Gastroesophageal sphincter (tissue), 4 donors: ENCODE measurements around the gene DERA. TPM values are rescaled to one million over a fixed set of nuclear protein-coding genes. Genes with fewer than 3 reads are reported as not detected.

Source experiments
- ATAC-seq: fragments of 150-250 bp; one replicate; pipeline ENCODE4 v1.9.1; 2016; ENCODE audit warnings: mild to moderate bottlenecking, moderate library complexity
- H3K27ac ChIP-seq, 4 donors: fragments of 200-600 bp; sonication (generic) in 3 of 4; 1 replicate in 3 of 4; 2 replicates in 1 of 4; pipeline ENCODE4 v1.5.1; 2016 to 2019
- H3K27me3 ChIP-seq: fragments of 200-600 bp; sonication (generic); one replicate; pipeline ENCODE4 v1.5.1; 2019
- H3K36me3 ChIP-seq, 2 donors: fragments of 200-600 bp; sonication (generic); one replicate each; pipeline ENCODE4 v1.5.1; 2019; ENCODE audit warnings: control low read depth in 1 of 2
- H3K4me1 ChIP-seq, 3 donors: fragments of 200-600 bp; sonication (generic); 1 replicate in 2 of 3; 2 replicates in 1 of 3; pipeline ENCODE4 v1.5.1; 2016 to 2019; ENCODE audit warnings: control low read depth in 2 of 3
- H3K4me3 ChIP-seq, 2 donors: fragments of 200-600 bp; sonication (generic); one replicate each; pipeline ENCODE4 v1.5.1; 2019; ENCODE audit warnings: mild to moderate bottlenecking in 1 of 2, moderate library complexity in 1 of 2
- H3K9me3 ChIP-seq, 3 donors: fragments of 200-600 bp; sonication (generic); one replicate each; pipeline ENCODE4 v1.5.1; 2017 to 2019; ENCODE audit warnings: control low read depth in 2 of 3
- EP300 ChIP-seq: sonication (generic); formaldehyde crosslinking; IDR thresholded peaks from one replicate; pipeline ENCODE4 v1.6.1; 2017; ENCODE audit warnings: antibody characterized with exemption, mild to moderate bottlenecking
- POLR2A ChIP-seq, 2 donors: fragments of 450-650 bp; IDR thresholded peaks; one replicate each; pipeline ENCODE4 v1.6.1; 2017; ENCODE audit warnings: antibody characterized with exemption in 2 of 2, mild to moderate bottlenecking in 2 of 2, moderate library complexity in 1 of 2
- POLR2AphosphoS5 ChIP-seq: sonication (generic); formaldehyde crosslinking; IDR thresholded peaks from one replicate; pipeline ENCODE4 v1.6.1; 2017; ENCODE audit warnings: antibody characterized with exemption
- WGBS, 2 donors: methylation state at CpG; one replicate each; pipeline ENCODE4 v1.1.5; 2018; ENCODE audit warnings: low coverage in 1 of 2; 5-methylcytosine and 5-hydroxymethylcytosine counted together
- total RNA-seq, 4 donors: library from RNA; depleted of rRNA; stranded (reverse); fragments of >200 nt; gene quantifications; one replicate each; pipeline ENCODE4 v1.1.0, GENCODE V29; 2016
- TF ChIP-seq, protein P1 (sequence below), 4 experiments: fragments of 200-600 bp in 2 of 4; fragments of 450-650 bp in 2 of 4; sonication (generic) in 1 of 4; IDR thresholded peaks; one replicate each; pipeline ENCODE4 v1.5.1; 2017 to 2019; ENCODE audit warnings: antibody characterized with exemption in 4 of 4, mild to moderate bottlenecking in 2 of 4, moderate library complexity in 2 of 4

DERA gene
- total RNA-seq, 4 donors from 2014 or later, result 35.9 to 67.4 (median 52.5) TPM

GRCh38 chr12:16021026-16021425, 109.9 kb downstream of the DERA start:
- Histone ChIP-seq H3K27me3 (no peaks in the 10 kb centered on the region), H3K4me1 (peaks cover 0 to 6% (median 0%) of the 10 kb centered on the region in 3 donors), H3K27ac (no peak overlapping the region), H3K9me3 (no peaks in the 10 kb centered on the region), H3K36me3 (peaks cover 0 to 22% of the 10 kb centered on the region in 2 donors), H3K4me3 (no peak overlapping the region)
- TF ChIP-seq POLR2AphosphoS5 (no peak), POLR2A (IDR thresholded peaks at IDR 0.05) (no peak), EP300 (no peak)
- TF ChIP-seq, protein P1, sequence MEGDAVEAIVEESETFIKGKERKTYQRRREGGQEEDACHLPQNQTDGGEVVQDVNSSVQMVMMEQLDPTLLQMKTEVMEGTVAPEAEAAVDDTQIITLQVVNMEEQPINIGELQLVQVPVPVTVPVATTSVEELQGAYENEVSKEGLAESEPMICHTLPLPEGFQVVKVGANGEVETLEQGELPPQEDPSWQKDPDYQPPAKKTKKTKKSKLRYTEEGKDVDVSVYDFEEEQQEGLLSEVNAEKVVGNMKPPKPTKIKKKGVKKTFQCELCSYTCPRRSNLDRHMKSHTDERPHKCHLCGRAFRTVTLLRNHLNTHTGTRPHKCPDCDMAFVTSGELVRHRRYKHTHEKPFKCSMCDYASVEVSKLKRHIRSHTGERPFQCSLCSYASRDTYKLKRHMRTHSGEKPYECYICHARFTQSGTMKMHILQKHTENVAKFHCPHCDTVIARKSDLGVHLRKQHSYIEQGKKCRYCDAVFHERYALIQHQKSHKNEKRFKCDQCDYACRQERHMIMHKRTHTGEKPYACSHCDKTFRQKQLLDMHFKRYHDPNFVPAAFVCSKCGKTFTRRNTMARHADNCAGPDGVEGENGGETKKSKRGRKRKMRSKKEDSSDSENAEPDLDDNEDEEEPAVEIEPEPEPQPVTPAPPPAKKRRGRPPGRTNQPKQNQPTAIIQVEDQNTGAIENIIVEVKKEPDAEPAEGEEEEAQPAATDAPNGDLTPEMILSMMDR (IDR thresholded peaks at IDR 0.05), result no peak
- no peak for ATAC-seq
- WGBS, 2 donors, result 88 to 100% methylated on average over 1 of the region's 1 CpG

DNA sequence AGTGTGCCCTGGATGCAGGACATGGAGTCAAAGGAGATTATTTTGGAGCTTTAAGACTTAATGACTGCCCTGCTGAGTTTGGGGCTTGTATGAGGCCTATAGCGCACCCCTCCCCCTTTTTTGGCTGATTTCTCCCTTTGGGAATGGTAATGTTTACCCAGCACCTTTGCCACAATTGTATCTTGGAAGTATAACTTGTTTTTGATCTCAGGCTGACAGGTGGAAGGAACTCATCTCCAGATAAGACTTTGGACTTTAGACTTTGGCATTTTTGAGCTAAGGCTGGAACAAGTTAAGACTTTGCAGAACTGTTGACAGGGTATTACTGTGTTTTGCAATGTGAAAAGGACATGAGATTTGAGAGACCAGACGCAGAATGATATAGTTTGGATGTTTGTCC, 110.5 kb downstream of the DERA start:
- Histone ChIP-seq H3K4me1 (peaks cover 0 to 6% (median 0%) of the 10 kb centered on the region in 3 donors), H3K27me3 (no peaks in the 10 kb centered on the region), H3K9me3 (no peaks in the 10 kb centered on the region), H3K27ac (no peak overlapping the region), H3K4me3 (no peak overlapping the region), H3K36me3 (peaks cover 0 to 21% of the 10 kb centered on the region in 2 donors)
- 100% methylated on average over 2 of the region's 2 CpGs for WGBS, 2 donors
- ATAC-seq, result no peak
- TF ChIP-seq POLR2AphosphoS5, result no peak
- no peak for TF ChIP-seq POLR2A (IDR thresholded peaks at IDR 0.05)
- TF ChIP-seq EP300, result no peak
- TF ChIP-seq, protein P1 (IDR thresholded peaks at IDR 0.05), result no peak

- ATAC-seq, result no peak
- TF ChIP-seq POLR2AphosphoS5 (no peak), EP300 (no peak), POLR2A (IDR thresholded peaks at IDR 0.05) (no peak)
- TF ChIP-seq, protein P1 (IDR thresholded peaks at IDR 0.05), result no peak
- Histone ChIP-seq H3K4me3 (no peak overlapping the region), H3K27ac (no peak overlapping the region), H3K4me1 (no peaks in the 10 kb centered on the region), H3K9me3 (no peaks in the 10 kb centered on the region), H3K27me3 (no peaks in the 10 kb centered on the region), H3K36me3 (peaks cover 0 to 9% of the 10 kb centered on the region in 2 donors)
- 67 to 95% methylated on average over 2 of the region's 2 CpGs for WGBS, 2 donors
Observed at GRCh38 chr12:16027002-16027401, 115.9 kb downstream of the DERA start.

GRCh38 chr12:16030744-16031143, 119.6 kb downstream of the DERA start:
- 83 to 96% methylated on average over 2 of the region's 2 CpGs for WGBS, 2 donors
- H3K27ac ChIP-seq, result no peak overlapping the region
- no peaks in the 10 kb centered on the region for H3K9me3 ChIP-seq

More at GRCh38 chr12:16030744-16031143, 119.6 kb downstream of the DERA start:
- Histone ChIP-seq H3K4me1 (no peaks in the 10 kb centered on the region), H3K27me3 (no peaks in the 10 kb centered on the region), H3K4me3 (no peak overlapping the region), H3K36me3 (peaks cover 0 to 29% of the 10 kb centered on the region in 2 donors)
- TF ChIP-seq EP300 (no peak), POLR2A (IDR thresholded peaks at IDR 0.05) (no peak), POLR2AphosphoS5 (no peak)
- TF ChIP-seq, protein P1 (IDR thresholded peaks at IDR 0.05), result no peak
- no peak for ATAC-seq
